ENCODE data around the gene NCAPD3. TPM values are rescaled to one million over a fixed set of nuclear protein-coding genes. Genes with fewer than 3 reads are reported as not detected.

The NCAPD3 gene
- total RNA-seq, 1 donor from 2014 or later = 25.4 TPM

GRCh38 chr11:134139303-134139872 is 84.4 kb downstream of the NCAPD3 start:
- Mint-ChIP-seq H3K4me3 (no peak overlapping the region), H3K36me3 (peaks cover 38% of the 10 kb centered on the region), H3K27ac (no peak overlapping the region), H3K9me3 (peaks cover 38% of the 10 kb centered on the region), H3K4me1 (no peaks in the 10 kb centered on the region), H3K27me3 (ENCODE audit: low read depth) (no peaks in the 10 kb centered on the region)
- DNase-seq (ENCODE audit: low spot score in 2 of 2, unreplicated experiment in 2 of 2) = no peak
- no peak for TF ChIP-seq CTCF (IDR thresholded peaks at IDR 0.05; ENCODE audit: unreplicated experiment)

GRCh38 chr11:134138376-134138775 is 85.4 kb downstream of the NCAPD3 start:
- TF ChIP-seq CTCF (IDR thresholded peaks at IDR 0.05; ENCODE audit: unreplicated experiment) = no peak
- Mint-ChIP-seq H3K27ac (no peak overlapping the region), H3K36me3 (peaks cover 37% of the 10 kb centered on the region), H3K4me1 (no peaks in the 10 kb centered on the region), H3K27me3 (ENCODE audit: low read depth) (no peaks in the 10 kb centered on the region), H3K4me3 (no peak overlapping the region), H3K9me3 (peaks cover 38% of the 10 kb centered on the region)
- no peak for DNase-seq (ENCODE audit: low spot score in 2 of 2, unreplicated experiment in 2 of 2)

- no peak overlapping the region for H3K27ac Mint-ChIP-seq
- peaks cover 38% of the 10 kb centered on the region for H3K36me3 Mint-ChIP-seq
- H3K4me1 Mint-ChIP-seq = no peaks in the 10 kb centered on the region
- H3K27me3 Mint-ChIP-seq (ENCODE audit: low read depth) = no peaks in the 10 kb centered on the region
- peaks cover 52% of the 10 kb centered on the region for H3K9me3 Mint-ChIP-seq
- no peak for DNase-seq (ENCODE audit: low spot score in 2 of 2, unreplicated experiment in 2 of 2)
- H3K4me3 Mint-ChIP-seq = no peak overlapping the region
- TF ChIP-seq CTCF (IDR thresholded peaks at IDR 0.05; ENCODE audit: unreplicated experiment) = no peak
These were observed 89.6 kb downstream of the NCAPD3 start for GRCh38 chr11:134134167-134134566.

- TF ChIP-seq CTCF (IDR thresholded peaks at IDR 0.05; ENCODE audit: unreplicated experiment) = no peak
These were observed 91.0 kb downstream of the NCAPD3 start for GRCh38 chr11:134132808-134133207.

GRCh38 chr11:134131628-134132244 is 92.0 kb downstream of the NCAPD3 start:
- Mint-ChIP-seq H3K9me3 (peaks cover 49% of the 10 kb centered on the region), H3K27ac (no peak overlapping the region), H3K27me3 (ENCODE audit: low read depth) (no peaks in the 10 kb centered on the region), H3K4me1 (no peaks in the 10 kb centered on the region), H3K36me3 (peaks cover 39% of the 10 kb centered on the region), H3K4me3 (no peak overlapping the region)
- no peak for DNase-seq (ENCODE audit: low spot score in 2 of 2, unreplicated experiment in 2 of 2)
- TF ChIP-seq CTCF (IDR thresholded peaks at IDR 0.05; ENCODE audit: unreplicated experiment) = no peak

More at GRCh38 chr11:134132808-134133207, 91.0 kb downstream of the NCAPD3 start:
- Mint-ChIP-seq H3K27ac (no peak overlapping the region), H3K4me3 (no peak overlapping the region), H3K9me3 (peaks cover 52% of the 10 kb centered on the region), H3K36me3 (peaks cover 39% of the 10 kb centered on the region), H3K27me3 (ENCODE audit: low read depth) (no peaks in the 10 kb centered on the region), H3K4me1 (no peaks in the 10 kb centered on the region)
- DNase-seq (ENCODE audit: low spot score in 2 of 2, unreplicated experiment in 2 of 2) = no peak
